Stimulated activated CD4-positive, alpha-beta T cell treated with anti-CD3 and anti-CD28 coated beads, Interleukin-12 subunit alpha, Interleukin-12 subunit beta, amount 100 ng/mL, for 48 hours (primary cell): ENCODE data around the gene PARD3.
"Not testable (repeated sequence)": the region's sequence is repeated elsewhere in the genome, so short reads cannot be mapped to it uniquely, and the experiment has no call there.

Source experiments
- DNase-seq, 3 donors: peaks; one replicate each; pipeline ENCODE4 v3.0.0-alpha.2; 2020; ENCODE audit warnings: low read depth in 2 of 3, low spot score in 1 of 3

The PARD3 gene

GRCh38 chr10:34768261-34768971 is 46.7 kb downstream of the PARD3 start:
- DNase-seq = no peak

GRCh38 chr10:34766811-34767494 is 48.1 kb downstream of the PARD3 start:
- DNase-seq = no peak

GRCh38 chr10:34766266-34766600 is 48.9 kb downstream of the PARD3 start:
- DNase-seq = no peak

- DNase-seq = no peak
These were observed 50.6 kb downstream of the PARD3 start for GRCh38 chr10:34764472-34764946.

- no peak for DNase-seq
These were observed 52.3 kb downstream of the PARD3 start for GRCh38 chr10:34762603-34763299.

GRCh38 chr10:34762156-34762555 is 52.9 kb downstream of the PARD3 start:
- no peak for DNase-seq

- DNase-seq = no peak
These were observed 53.6 kb downstream of the PARD3 start for GRCh38 chr10:34761453-34761852.

- DNase-seq = no peak
These were observed 54.5 kb downstream of the PARD3 start for GRCh38 chr10:34760606-34761005.

- no peak for DNase-seq
These were observed 55.3 kb downstream of the PARD3 start for GRCh38 chr10:34759837-34760215.

- no peak for DNase-seq
These were observed 55.8 kb downstream of the PARD3 start for GRCh38 chr10:34759161-34759836.

GRCh38 chr10:34758447-34758996 is 56.6 kb downstream of the PARD3 start:
- no peak for DNase-seq

- no peak for DNase-seq
These were observed 57.2 kb downstream of the PARD3 start for GRCh38 chr10:34757933-34758332.

GRCh38 chr10:34757181-34757580 is 57.9 kb downstream of the PARD3 start:
- not testable (repeated sequence) for DNase-seq

GRCh38 chr10:34756584-34756983 is 58.5 kb downstream of the PARD3 start:
- DNase-seq = no peak

- DNase-seq = no peak
These were observed 61.9 kb downstream of the PARD3 start for GRCh38 chr10:34753014-34753757.

- no peak for DNase-seq
These were observed 63.8 kb downstream of the PARD3 start for GRCh38 chr10:34751272-34751671.

- not testable (repeated sequence) for DNase-seq
These were observed 64.3 kb downstream of the PARD3 start for GRCh38 chr10:34750795-34751194.

GRCh38 chr10:34748767-34749166 is 66.3 kb downstream of the PARD3 start:
- no peak for DNase-seq

- DNase-seq = no peak
These were observed 66.7 kb downstream of the PARD3 start for GRCh38 chr10:34748357-34748756.

- no peak for DNase-seq
These were observed 69.0 kb downstream of the PARD3 start for GRCh38 chr10:34746094-34746493.

- no peak for DNase-seq
These were observed 69.9 kb downstream of the PARD3 start for GRCh38 chr10:34745244-34745643.
